DOHH2 (cell line): Measurements from ENCODE around the gene POGLUT3.

Experiments
- H3F3A ChIP-seq: fragments of 200-600 bp; sonication (generic), shearing (Covaris generic); 2 replicates; pipeline ENCODE4 v1.6.0; 2016; ENCODE audit warnings: antibody characterized with exemption, mild to moderate bottlenecking; ENCODE audit not compliant: control insufficient read depth, insufficient read depth
- H3K27ac ChIP-seq: fragments of 200-600 bp; sonication (generic); 2 replicates; pipeline ENCODE4 v1.5.1; 2014; ENCODE audit warnings: low read depth, mild to moderate bottlenecking, low read length, moderate library complexity
- H3K27me3 ChIP-seq: fragments of 200-600 bp; sonication (generic); 2 replicates; pipeline ENCODE4 v1.6.1; 2014; ENCODE audit warnings: mild to moderate bottlenecking, low read length, mixed read lengths; ENCODE audit not compliant: control insufficient read depth
- H3K36me3 ChIP-seq: fragments of 200-600 bp; sonication (generic); 2 replicates; pipeline ENCODE4 v1.6.1; 2014; ENCODE audit warnings: mild to moderate bottlenecking, low read length, moderate library complexity, mixed read lengths; ENCODE audit not compliant: control insufficient read depth
- H3K4me1 ChIP-seq: fragments of 200-600 bp; sonication (generic); 2 replicates; pipeline ENCODE4 v1.6.1; 2014; ENCODE audit warnings: mild to moderate bottlenecking, low read length, mixed read lengths; ENCODE audit not compliant: control insufficient read depth
- H3K4me2 ChIP-seq: fragments of 200-600 bp; sonication (generic); 2 replicates; pipeline ENCODE4 v1.6.0; 2014; ENCODE audit warnings: mild to moderate bottlenecking, low read length, moderate library complexity
- H3K4me3 ChIP-seq: fragments of 200-600 bp; sonication (generic); 2 replicates; pipeline ENCODE4 v1.5.1; 2014; ENCODE audit warnings: mild to moderate bottlenecking, low read length, mixed read lengths
- H3K79me2 ChIP-seq: fragments of 200-600 bp; sonication (generic); 2 replicates; pipeline ENCODE4 v1.6.1; 2014; ENCODE audit warnings: mild to moderate bottlenecking, low read length, mixed read lengths; ENCODE audit not compliant: control insufficient read depth
- H3K9me2 ChIP-seq: fragments of 200-600 bp; sonication (generic); replicated peaks from 2 replicates; pipeline ENCODE4 v1.6.1; 2014; ENCODE audit warnings: mild to moderate bottlenecking, low read length, mixed read lengths; ENCODE audit not compliant: control insufficient read depth
- H3K9me3 ChIP-seq: fragments of 200-600 bp; sonication (generic); 2 replicates; pipeline ENCODE4 v1.6.1; 2014; ENCODE audit warnings: antibody characterized with exemption, low read length, mixed read lengths; ENCODE audit not compliant: control insufficient read depth, insufficient read depth
- H4K20me1 ChIP-seq: fragments of 200-600 bp; sonication (generic); 2 replicates; pipeline ENCODE4 v1.6.0; 2014; ENCODE audit warnings: low read depth, mild to moderate bottlenecking, antibody characterized with exemption, low read length, moderate library complexity; ENCODE audit not compliant: control insufficient read depth, insufficient read depth
- EZH2phosphoT487 ChIP-seq: fragments of 200-600 bp; sonication (generic); IDR thresholded peaks from 2 replicates; pipeline ENCODE4 v1.6.1; 2017; ENCODE audit warnings: borderline replicate concordance, mild to moderate bottlenecking, antibody characterized with exemption, low read length, moderate library complexity, mixed read lengths
- TF ChIP-seq, protein P1 (sequence below): fragments of 200-600 bp; sonication (generic); IDR thresholded peaks from one replicate; pipeline ENCODE4 v1.5.1; 2014; ENCODE audit warnings: antibody characterized with exemption, mild to moderate bottlenecking, low read depth, low read length; ENCODE audit not compliant: poor library complexity, severe bottlenecking

The POGLUT3 gene

DNA sequence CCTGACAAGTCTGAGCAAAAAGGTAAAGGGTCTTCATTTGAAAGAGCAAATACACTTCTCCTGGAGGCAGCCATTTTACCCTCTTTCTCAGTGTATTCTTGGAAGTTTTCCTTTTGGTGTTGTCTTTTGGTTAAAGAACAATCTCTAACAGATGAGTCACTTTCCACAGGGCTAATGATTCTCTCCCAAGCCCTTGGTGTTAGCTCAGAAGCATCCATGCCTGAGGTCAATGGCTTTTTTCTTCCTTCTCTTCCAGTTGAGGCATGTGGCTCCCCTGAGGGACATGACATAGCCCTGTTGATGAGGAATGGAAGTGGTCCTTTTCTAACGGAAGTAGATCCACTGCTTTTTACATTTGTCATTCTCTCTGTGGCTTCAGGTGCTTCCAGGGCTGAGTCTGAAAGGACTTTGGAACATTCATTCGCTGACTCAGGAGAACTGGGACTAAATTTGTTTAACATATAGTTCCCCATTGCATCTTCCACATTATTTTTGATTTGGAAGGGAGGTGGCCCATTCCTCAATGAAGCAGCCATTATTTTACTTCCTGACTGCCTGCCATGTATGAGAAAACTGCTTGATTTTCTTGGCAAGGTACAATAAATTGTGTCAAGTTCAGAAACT lies 13.8 kb upstream of the POGLUT3 start:
- Histone ChIP-seq H3K27ac (no peak overlapping the region), H3K9me2 (no peaks in the 10 kb centered on the region), H3K4me3 (no peak overlapping the region), H3K79me2 (no peaks in the 10 kb centered on the region), H4K20me1 (no peaks in the 10 kb centered on the region), H3F3A (no peaks in the 10 kb centered on the region), H3K27me3 (peaks cover 12% of the 10 kb centered on the region), H3K4me1 (no peaks in the 10 kb centered on the region), H3K4me2 (no peak overlapping the region), H3K9me3 (no peaks in the 10 kb centered on the region), H3K36me3 (no peaks in the 10 kb centered on the region)
- TF ChIP-seq, protein P1, sequence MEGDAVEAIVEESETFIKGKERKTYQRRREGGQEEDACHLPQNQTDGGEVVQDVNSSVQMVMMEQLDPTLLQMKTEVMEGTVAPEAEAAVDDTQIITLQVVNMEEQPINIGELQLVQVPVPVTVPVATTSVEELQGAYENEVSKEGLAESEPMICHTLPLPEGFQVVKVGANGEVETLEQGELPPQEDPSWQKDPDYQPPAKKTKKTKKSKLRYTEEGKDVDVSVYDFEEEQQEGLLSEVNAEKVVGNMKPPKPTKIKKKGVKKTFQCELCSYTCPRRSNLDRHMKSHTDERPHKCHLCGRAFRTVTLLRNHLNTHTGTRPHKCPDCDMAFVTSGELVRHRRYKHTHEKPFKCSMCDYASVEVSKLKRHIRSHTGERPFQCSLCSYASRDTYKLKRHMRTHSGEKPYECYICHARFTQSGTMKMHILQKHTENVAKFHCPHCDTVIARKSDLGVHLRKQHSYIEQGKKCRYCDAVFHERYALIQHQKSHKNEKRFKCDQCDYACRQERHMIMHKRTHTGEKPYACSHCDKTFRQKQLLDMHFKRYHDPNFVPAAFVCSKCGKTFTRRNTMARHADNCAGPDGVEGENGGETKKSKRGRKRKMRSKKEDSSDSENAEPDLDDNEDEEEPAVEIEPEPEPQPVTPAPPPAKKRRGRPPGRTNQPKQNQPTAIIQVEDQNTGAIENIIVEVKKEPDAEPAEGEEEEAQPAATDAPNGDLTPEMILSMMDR, result no peak
- no peak for TF ChIP-seq EZH2phosphoT487

DNA sequence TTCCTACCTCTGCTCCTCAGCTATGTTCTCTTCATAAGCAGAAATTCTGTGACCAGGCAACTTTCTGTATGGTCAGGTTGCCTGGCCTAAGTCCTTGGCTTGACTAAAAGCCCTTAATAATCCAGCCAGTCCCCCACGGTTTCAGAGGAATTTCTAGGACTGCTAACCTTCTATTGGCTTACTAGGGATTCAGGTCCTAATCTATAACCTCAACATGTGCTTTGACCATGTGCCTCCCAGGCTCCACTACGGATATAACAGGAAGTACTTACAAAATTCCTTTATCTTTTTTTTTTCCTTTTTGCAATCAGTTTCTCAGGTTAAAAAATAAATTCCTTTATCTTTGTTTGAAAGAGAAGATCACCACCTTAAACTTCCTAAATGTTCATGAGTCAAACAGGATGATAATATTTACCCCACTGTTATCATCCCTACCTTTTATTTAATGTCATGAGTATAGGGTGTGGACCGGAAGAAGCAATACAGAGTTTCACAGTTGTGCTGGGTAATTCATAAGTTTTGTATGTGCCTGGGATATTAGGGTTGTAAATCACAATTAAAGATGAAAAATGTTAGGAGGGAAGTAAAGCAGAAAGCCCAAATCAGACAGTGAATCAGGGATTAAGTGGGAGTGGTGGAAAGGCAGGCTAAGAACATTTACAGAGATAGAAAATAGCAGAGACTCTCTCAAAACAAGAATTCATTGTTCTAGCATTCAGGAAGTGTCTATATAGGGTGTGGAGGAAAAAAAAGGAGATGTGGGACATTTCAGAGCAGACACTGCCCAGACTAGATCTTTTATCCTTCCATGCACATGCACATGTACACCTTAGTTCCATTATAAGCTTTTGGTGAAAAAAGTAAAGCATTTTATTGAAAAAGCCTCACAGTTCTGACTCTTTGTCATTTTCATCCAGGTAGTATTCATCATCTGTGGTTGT lies 10.7 kb upstream of the POGLUT3 start:
- Histone ChIP-seq H3K4me2 (no peak overlapping the region), H3K27ac (no peak overlapping the region), H3K36me3 (no peaks in the 10 kb centered on the region), H3F3A (no peaks in the 10 kb centered on the region), H3K4me1 (no peaks in the 10 kb centered on the region), H3K9me2 (no peaks in the 10 kb centered on the region), H4K20me1 (no peaks in the 10 kb centered on the region), H3K27me3 (peaks cover 12% of the 10 kb centered on the region), H3K9me3 (no peaks in the 10 kb centered on the region), H3K79me2 (no peaks in the 10 kb centered on the region), H3K4me3 (no peak overlapping the region)
- no peak for TF ChIP-seq EZH2phosphoT487
- TF ChIP-seq, protein P1, result no peak

DNA sequence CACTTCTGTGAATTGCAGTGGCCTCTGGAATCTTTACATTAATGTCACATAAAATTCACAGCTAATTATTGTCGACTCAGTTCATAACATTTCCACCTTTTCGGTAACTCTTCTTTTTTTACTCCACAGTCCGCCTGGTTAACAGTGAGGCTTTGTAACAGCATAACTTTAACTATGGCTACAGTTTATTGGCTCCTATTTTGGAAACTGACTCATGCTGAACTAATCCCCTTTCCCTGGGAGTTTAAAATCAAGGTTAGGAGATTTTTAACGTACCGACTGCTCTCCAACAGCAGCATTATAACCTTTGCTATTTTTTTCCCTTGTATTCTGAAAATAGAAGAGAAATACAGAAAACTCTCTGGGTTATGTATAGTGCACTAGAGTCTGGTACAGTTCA lies 3.2 kb upstream of the POGLUT3 start:
- no peak overlapping the region for H3K4me3 ChIP-seq
- H3K27me3 ChIP-seq, result peaks cover 11% of the 10 kb centered on the region
- peaks cover 14% of the 10 kb centered on the region for H3K4me1 ChIP-seq
- TF ChIP-seq EZH2phosphoT487, result no peak
- TF ChIP-seq, protein P1, result no peak
- no peak overlapping the region for H3K27ac ChIP-seq
- H4K20me1 ChIP-seq, result no peaks in the 10 kb centered on the region
- H3K4me2 ChIP-seq, result no peak overlapping the region
- H3K79me2 ChIP-seq, result no peaks in the 10 kb centered on the region
- H3F3A ChIP-seq, result no peaks in the 10 kb centered on the region
- no peaks in the 10 kb centered on the region for H3K9me2 ChIP-seq
- H3K36me3 ChIP-seq, result no peaks in the 10 kb centered on the region
- H3K9me3 ChIP-seq, result no peaks in the 10 kb centered on the region
